ENCODE data around the gene HLA-B. TPM values are rescaled to one million over a fixed set of nuclear protein-coding genes. Genes with fewer than 3 reads are reported as not detected.

The HLA-B gene
- total and polyA plus RNA-seq, 2 of the 8 experiments (the other 6 are each of a cell fraction or from before 2014, with no cell fraction given) = 154 to 233 TPM

GRCh38 chr6:31307669-31308049, 49.3 kb downstream of the HLA-B start (continued):
- TF ChIP-seq POU5F1 (IDR thresholded peaks at IDR 0.05; ENCODE audit: low read depth, low read length) (no peak), SRF (IDR thresholded peaks at IDR 0.05; ENCODE audit: low read depth, low read length) (no peak), KDM4A (IDR thresholded peaks at IDR 0.05; ENCODE audit: low read depth, low read length, severe bottlenecking) (no peak), POLR2A (IDR thresholded peaks at IDR 0.05; ENCODE audit: control extremely low read depth in 1 of 2, low read depth in 2 of 2, low read length in 2 of 2) (no peak), CEBPB (IDR thresholded peaks at IDR 0.05; ENCODE audit: low read depth, low read length) (no peak), SIRT6 (IDR thresholded peaks at IDR 0.05; ENCODE audit: low read length) (no peak), CHD1 (IDR thresholded peaks at IDR 0.05; ENCODE audit: low read depth, low read length) (no peak)
